ENCODE measurements around the gene SERF1B. TPM values are rescaled to one million over a fixed set of nuclear protein-coding genes. Genes with fewer than 3 reads are reported as not detected.
A peak's percentile ranks its signal among the peaks of the same experiment; 100 is the strongest.
"Not testable (repeated sequence)": the region's sequence is repeated elsewhere in the genome, so short reads cannot be mapped to it uniquely, and the experiment has no call there.

Gene SERF1B
- total RNA-seq (2021) (17.2 and 21.5 TPM in 2 replicates), Bru-seq, nascent RNA (percentile 35 among the genes with signal in this experiment), BruChase-seq, experiment 1, labeled RNA remaining after a 2-hour chase (percentile 32 among the genes with signal in this experiment), BruChase-seq, experiment 2, labeled RNA remaining after a 6-hour chase (percentile 29 among the genes with signal in this experiment)
- long read RNA-seq, transcript SERF1B-202 (3 exons, 703 nt) = major isoform, 15 of 18 reads
- long read RNA-seq, partial matches to known transcripts = 0 of 18 reads
- long read RNA-seq, other reads (novel, unspliced or antisense) = 1 of 18 reads

DNA sequence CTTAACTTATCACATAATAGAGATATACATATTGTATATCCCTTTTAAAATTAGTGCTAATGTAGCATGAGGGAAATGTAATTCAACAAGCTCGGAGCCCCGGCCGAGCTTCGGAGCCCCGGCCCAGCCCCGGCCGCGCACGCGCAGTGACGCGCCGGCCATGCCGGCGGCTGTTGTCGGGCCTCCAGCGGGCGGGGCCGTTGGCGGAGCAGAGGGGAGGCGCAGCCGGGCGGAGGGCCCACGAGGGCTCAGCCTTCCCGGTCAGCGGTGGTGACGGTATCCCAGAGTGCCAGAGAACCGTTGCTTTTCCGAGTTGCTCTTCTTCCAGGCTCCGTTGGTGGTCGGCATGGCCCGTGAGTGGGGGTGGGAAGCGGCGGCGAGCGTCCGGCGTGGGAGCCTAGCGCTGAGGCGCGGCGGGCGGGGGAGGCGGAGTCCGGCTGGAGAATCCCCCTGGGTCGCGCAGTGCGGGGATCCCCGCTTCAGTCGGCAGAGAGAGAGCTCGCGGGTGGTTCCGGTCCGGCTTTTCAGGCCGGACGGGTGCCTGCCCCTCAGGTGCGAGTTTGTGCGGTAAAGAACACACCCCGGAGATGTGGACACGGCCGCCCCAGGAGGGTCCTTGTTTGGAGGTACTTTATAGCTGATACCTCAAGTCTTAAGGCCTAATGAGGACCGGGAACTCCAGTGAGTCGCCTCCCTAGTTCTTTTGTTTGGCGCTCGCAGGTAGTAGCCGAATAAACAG lies at the start of gene SERF1B:
SERF1B (plus strand) TSS at position 146 of the 739 bp plus-strand sequence; CDS start at position 347, 201 bp downstream.
- H3F3A ChIP-seq (ENCODE audit: insufficient read depth, low read depth); DNase-seq; H3K4me2 ChIP-seq; CTCF ChIA-PET; H3K9me3 ChIP-seq (ENCODE audit: insufficient read depth, low read depth); H3K79me2 ChIP-seq (ENCODE audit: low read depth); H2AFZ ChIP-seq; H3K27ac ChIP-seq; H4K20me1 ChIP-seq (ENCODE audit: insufficient read depth); BruUV-seq (replicated peaks); intact Hi-C loops (cut with micrococcal nuclease; ENCODE audit: unreplicated experiment); H3K4me3 ChIP-seq; H3K9me2 ChIP-seq (ENCODE audit: insufficient read depth); H3K27me3 ChIP-seq (ENCODE audit: insufficient read depth, low read depth); H3K4me1 ChIP-seq (replicated peaks; ENCODE audit: insufficient read depth); H3K36me3 ChIP-seq (ENCODE audit: low read depth); POLR2A ChIA-PET (ENCODE audit: unreplicated experiment): not testable (repeated sequence)

DNA sequence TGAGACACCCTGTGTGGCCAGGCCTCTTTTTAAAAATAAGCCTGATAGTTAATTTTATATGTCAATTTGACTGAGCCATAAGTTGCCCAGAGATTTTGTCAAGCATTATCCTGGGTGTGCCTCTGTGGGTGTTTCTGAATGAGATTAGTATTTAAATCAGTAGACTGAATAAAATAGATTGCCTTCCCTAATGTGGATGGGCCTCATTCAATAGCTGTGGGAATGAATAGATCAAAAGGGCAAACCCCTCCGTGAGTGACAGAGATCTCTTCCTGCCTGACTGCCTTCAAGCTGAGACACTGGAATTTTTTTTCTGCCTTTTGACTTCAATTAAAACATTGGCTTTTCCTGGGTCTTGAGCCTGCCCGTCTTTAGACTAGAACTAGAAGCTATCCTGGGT lies 33.3 kb upstream of the SERF1B start:
- H3K36me3 ChIP-seq (ENCODE audit: low read depth); H3K4me3 ChIP-seq; intact Hi-C loops (cut with micrococcal nuclease; ENCODE audit: unreplicated experiment); H3K9me2 ChIP-seq (ENCODE audit: insufficient read depth); POLR2A ChIA-PET (ENCODE audit: unreplicated experiment); H3K4me1 ChIP-seq (replicated peaks; ENCODE audit: insufficient read depth); H3K4me2 ChIP-seq; DNase-seq; H2AFZ ChIP-seq; H3F3A ChIP-seq (ENCODE audit: insufficient read depth, low read depth); H3K27me3 ChIP-seq (ENCODE audit: insufficient read depth, low read depth); H4K20me1 ChIP-seq (ENCODE audit: insufficient read depth); H3K79me2 ChIP-seq (ENCODE audit: low read depth); H3K9me3 ChIP-seq (ENCODE audit: insufficient read depth, low read depth); H3K27ac ChIP-seq; BruUV-seq (replicated peaks); CTCF ChIA-PET: not testable (repeated sequence)

DNA sequence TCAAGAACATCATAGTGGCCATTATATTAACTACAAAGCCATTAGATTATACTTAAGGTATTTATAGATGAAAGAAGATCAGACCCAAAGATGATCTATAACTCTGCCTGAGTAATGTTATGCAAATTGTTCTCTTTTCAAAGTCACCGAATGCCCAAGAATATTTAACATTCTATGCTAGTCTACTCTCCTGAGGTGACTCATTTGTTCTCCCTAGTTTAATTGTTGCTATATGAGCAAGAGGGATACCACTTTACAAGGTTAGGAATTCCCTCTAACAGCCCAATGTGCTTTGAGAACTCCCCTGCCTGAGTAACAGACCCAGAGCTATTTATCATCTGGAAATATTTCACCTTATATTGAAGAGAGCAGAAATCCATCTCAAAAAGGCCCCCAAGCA lies 29.5 kb upstream of the SERF1B start:
- DNase-seq; H3K9me2 ChIP-seq (ENCODE audit: insufficient read depth); H3K36me3 ChIP-seq (ENCODE audit: low read depth); intact Hi-C loops (cut with micrococcal nuclease; ENCODE audit: unreplicated experiment); H4K20me1 ChIP-seq (ENCODE audit: insufficient read depth); H3K27me3 ChIP-seq (ENCODE audit: insufficient read depth, low read depth); H3K4me1 ChIP-seq (replicated peaks; ENCODE audit: insufficient read depth); H3K9me3 ChIP-seq (ENCODE audit: insufficient read depth, low read depth); H3F3A ChIP-seq (ENCODE audit: insufficient read depth, low read depth); H3K4me2 ChIP-seq; H3K4me3 ChIP-seq; H3K79me2 ChIP-seq (ENCODE audit: low read depth); CTCF ChIA-PET; H2AFZ ChIP-seq; H3K27ac ChIP-seq; POLR2A ChIA-PET (ENCODE audit: unreplicated experiment); BruUV-seq (replicated peaks): not testable (repeated sequence)

DNA sequence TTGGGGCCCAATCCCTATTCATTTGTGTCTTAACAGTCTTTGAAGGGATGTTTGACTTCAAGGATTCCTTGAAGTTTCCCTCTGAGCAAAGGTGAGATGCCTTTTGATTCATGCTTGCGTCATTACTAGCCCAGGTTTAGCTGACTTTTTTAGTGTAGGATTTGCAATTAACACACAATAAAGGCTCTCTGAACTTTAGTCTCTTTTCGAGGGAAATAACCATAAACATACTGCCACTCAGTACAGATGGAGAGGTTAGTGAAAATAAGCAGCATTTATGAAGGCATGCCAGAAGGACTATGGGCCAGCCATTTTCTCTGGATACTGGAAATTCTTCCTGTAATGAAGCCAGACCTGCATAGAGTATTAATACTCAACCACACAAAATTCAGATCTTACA lies 4.4 kb upstream of the SERF1B start:
- H4K20me1 ChIP-seq (ENCODE audit: insufficient read depth); H3K4me3 ChIP-seq; H3K4me1 ChIP-seq (replicated peaks; ENCODE audit: insufficient read depth); BruUV-seq (replicated peaks); H3K79me2 ChIP-seq (ENCODE audit: low read depth); CTCF ChIA-PET; H3K27ac ChIP-seq; H3K9me2 ChIP-seq (ENCODE audit: insufficient read depth); H3F3A ChIP-seq (ENCODE audit: insufficient read depth, low read depth); H2AFZ ChIP-seq; H3K36me3 ChIP-seq (ENCODE audit: low read depth); H3K4me2 ChIP-seq; intact Hi-C loops (cut with micrococcal nuclease; ENCODE audit: unreplicated experiment); H3K9me3 ChIP-seq (ENCODE audit: insufficient read depth, low read depth); POLR2A ChIA-PET (ENCODE audit: unreplicated experiment); H3K27me3 ChIP-seq (ENCODE audit: insufficient read depth, low read depth); DNase-seq: not testable (repeated sequence)

DNA sequence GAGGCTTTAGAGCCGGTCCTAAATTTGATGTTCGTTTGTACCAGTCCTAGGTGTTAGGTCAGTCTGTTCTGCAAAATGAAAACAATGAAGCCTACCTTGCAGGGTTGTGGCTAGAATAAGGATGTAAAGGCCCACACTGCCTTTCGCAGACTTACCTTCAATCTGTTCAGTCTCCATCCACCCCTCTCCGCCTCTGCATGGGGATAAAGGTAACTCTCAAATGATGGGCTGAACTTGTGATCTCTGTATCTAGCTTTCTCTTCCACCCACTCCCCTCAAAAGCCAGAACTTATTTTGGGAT lies 744 bp downstream of the SERF1B start:
- H4K20me1 ChIP-seq (ENCODE audit: insufficient read depth); H3K4me3 ChIP-seq; H3K36me3 ChIP-seq (ENCODE audit: low read depth); H3K9me2 ChIP-seq (ENCODE audit: insufficient read depth); BruUV-seq (replicated peaks); H3K4me2 ChIP-seq; H3K27ac ChIP-seq; POLR2A ChIA-PET (ENCODE audit: unreplicated experiment); H3F3A ChIP-seq (ENCODE audit: insufficient read depth, low read depth); CTCF ChIA-PET; H3K9me3 ChIP-seq (ENCODE audit: insufficient read depth, low read depth); H2AFZ ChIP-seq; DNase-seq; H3K4me1 ChIP-seq (replicated peaks; ENCODE audit: insufficient read depth); H3K79me2 ChIP-seq (ENCODE audit: low read depth); H3K27me3 ChIP-seq (ENCODE audit: insufficient read depth, low read depth); intact Hi-C loops (cut with micrococcal nuclease; ENCODE audit: unreplicated experiment): not testable (repeated sequence)

DNA sequence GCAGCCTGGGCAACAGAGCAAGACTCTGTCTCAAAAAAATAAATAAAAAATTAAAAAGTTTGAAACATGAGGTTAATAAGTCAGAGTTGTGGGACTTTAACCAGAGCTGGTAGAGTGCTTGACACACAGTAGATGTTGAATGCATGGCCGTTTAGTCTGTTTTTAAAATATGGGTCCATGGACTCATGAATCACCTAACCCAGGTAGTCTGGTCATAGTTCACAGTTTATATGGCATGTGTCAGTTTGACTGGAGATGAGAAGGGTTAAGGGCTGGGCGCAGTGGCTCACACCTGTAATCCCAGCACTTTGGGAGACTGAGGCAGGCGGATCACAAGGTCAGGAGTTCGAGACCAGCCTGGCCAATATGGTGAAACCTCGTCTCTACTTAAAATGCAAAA lies 6.2 kb downstream of the SERF1B start:
- H2AFZ ChIP-seq; H3F3A ChIP-seq (ENCODE audit: insufficient read depth, low read depth); BruUV-seq (replicated peaks); H3K27me3 ChIP-seq (ENCODE audit: insufficient read depth, low read depth); H3K4me1 ChIP-seq (replicated peaks; ENCODE audit: insufficient read depth); H3K79me2 ChIP-seq (ENCODE audit: low read depth); H3K9me2 ChIP-seq (ENCODE audit: insufficient read depth); H4K20me1 ChIP-seq (ENCODE audit: insufficient read depth); H3K36me3 ChIP-seq (ENCODE audit: low read depth); H3K27ac ChIP-seq; CTCF ChIA-PET; POLR2A ChIA-PET (ENCODE audit: unreplicated experiment); intact Hi-C loops (cut with micrococcal nuclease; ENCODE audit: unreplicated experiment); H3K9me3 ChIP-seq (ENCODE audit: insufficient read depth, low read depth); H3K4me2 ChIP-seq; DNase-seq; H3K4me3 ChIP-seq: not testable (repeated sequence)

DNA sequence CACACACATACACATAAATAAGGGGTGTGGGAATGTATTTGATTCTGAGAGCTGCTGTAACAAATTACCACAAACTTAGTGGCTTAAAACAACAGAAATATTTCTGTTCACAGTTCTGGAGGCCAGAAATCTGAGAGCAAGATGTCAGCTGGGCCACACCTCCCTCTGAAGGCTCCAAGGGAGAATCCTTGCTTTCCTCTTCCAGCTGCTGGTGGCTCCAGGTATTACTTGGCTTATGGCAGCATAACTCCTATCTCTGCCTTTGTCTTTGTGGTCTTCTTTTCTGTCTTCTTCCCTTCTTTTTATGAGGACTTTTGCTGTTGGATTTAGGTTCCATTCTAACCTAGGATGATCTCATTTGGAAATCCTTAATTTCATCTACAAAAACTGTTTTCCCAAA lies 16.4 kb downstream of the SERF1B start:
- DNase-seq; BruUV-seq (replicated peaks); H3F3A ChIP-seq (ENCODE audit: insufficient read depth, low read depth); H3K4me1 ChIP-seq (replicated peaks; ENCODE audit: insufficient read depth); intact Hi-C loops (cut with micrococcal nuclease; ENCODE audit: unreplicated experiment); H3K4me3 ChIP-seq; H3K4me2 ChIP-seq; H3K36me3 ChIP-seq (ENCODE audit: low read depth); H2AFZ ChIP-seq; H3K9me3 ChIP-seq (ENCODE audit: insufficient read depth, low read depth); CTCF ChIA-PET; H3K27ac ChIP-seq; H3K79me2 ChIP-seq (ENCODE audit: low read depth); H3K27me3 ChIP-seq (ENCODE audit: insufficient read depth, low read depth); POLR2A ChIA-PET (ENCODE audit: unreplicated experiment); H4K20me1 ChIP-seq (ENCODE audit: insufficient read depth); H3K9me2 ChIP-seq (ENCODE audit: insufficient read depth): not testable (repeated sequence)
